SK-N-SH (cell line): ENCODE measurements around the gene PTGR3. TPM values are rescaled to one million over a fixed set of nuclear protein-coding genes. Genes with fewer than 3 reads are reported as not detected.
A peak's percentile ranks its signal among the peaks of the same experiment; 100 is the strongest.

Experiments
- CTCF ChIA-PET: fragments of 300-600, 350-600 bp; formaldehyde crosslinking; extraction: SDS; loops from one replicate; lab custom pipeline; 2021; lab: Yijun Ruan, JAX
- POLR2A ChIA-PET: fragments of 350-600 bp; sonication (Branson Sonifier 250); formaldehyde crosslinking; extraction: SDS; loops from one replicate; lab custom pipeline; 2020; ENCODE audit warnings: antibody characterized with exemption, inconsistent platforms; lab: Yijun Ruan, JAX
- DNase-seq: peaks from one replicate; pipeline ENCODE4 v3.0.0; 2012
- H2AFZ ChIP-seq: fragments of 200-600 bp; sonication (generic); 2 replicates; pipeline ENCODE4 v1.8.1; 2016; ENCODE audit warnings: antibody characterized with exemption, mild to moderate bottlenecking, low read depth
- H3F3A ChIP-seq: fragments of 200-600 bp; sonication (generic); replicated peaks from 2 replicates; pipeline ENCODE3; 2016; ENCODE audit warnings: antibody characterized with exemption, mild to moderate bottlenecking; ENCODE audit not compliant: insufficient read depth
- H3K27ac ChIP-seq, 2 experiments: fragments of 200-500 bp in 1 of 2; fragments of 200-600 bp in 1 of 2; sonication (Bioruptor generic) in 1 of 2; sonication (generic), shearing (Covaris generic) in 1 of 2; 2 replicates each; pipeline versions ENCODE4 v1.5.1 to v1.6.1; 2014 to 2016; ENCODE audit warnings: low read depth in 2 of 2, inconsistent platforms in 1 of 2, low read length in 1 of 2, mild to moderate bottlenecking in 1 of 2, mixed read lengths in 1 of 2
- H3K27me3 ChIP-seq: fragments of 200-600 bp; sonication (generic), shearing (Covaris generic); 2 replicates; pipeline ENCODE4 v1.6.1; 2016; ENCODE audit warnings: mixed run types; ENCODE audit not compliant: insufficient read depth
- H3K36me3 ChIP-seq, 2 experiments: fragments of 200-500 bp in 1 of 2; fragments of 200-600 bp in 1 of 2; sonication (Bioruptor generic) in 1 of 2; sonication (generic) in 1 of 2; replicated peaks in 1 of 2; 2 replicates each; pipeline versions ENCODE3 to v1.5.1; 2014 to 2016; ENCODE audit warnings: low read length in 1 of 2, mild to moderate bottlenecking in 1 of 2; ENCODE audit not compliant: insufficient read depth in 2 of 2, control insufficient read depth in 1 of 2
- H3K4me1 ChIP-seq, 2 experiments: fragments of 200-500 bp in 1 of 2; fragments of 200-600 bp in 1 of 2; sonication (Bioruptor generic) in 1 of 2; sonication (generic), shearing (Covaris generic) in 1 of 2; 2 replicates each; pipeline versions ENCODE4 v1.5.1 to v1.6.1; 2014 to 2016; ENCODE audit warnings: low read depth in 1 of 2, low read length in 1 of 2, mixed run types in 1 of 2; ENCODE audit not compliant: insufficient read depth in 2 of 2, control insufficient read depth in 1 of 2
- H3K4me2 ChIP-seq: fragments of 200-600 bp; sonication (generic), shearing (Covaris generic); 2 replicates; pipeline ENCODE4 v1.6.1; 2017; ENCODE audit warnings: mixed run types
- H3K4me3 ChIP-seq, 2 experiments: fragments of 200-500 bp in 1 of 2; fragments of 200-600 bp in 1 of 2; sonication (Bioruptor generic) in 1 of 2; sonication (generic), shearing (Covaris generic) in 1 of 2; 2 replicates each; pipeline versions ENCODE4 v1.5.1 to v1.8.1; 2014 to 2016; ENCODE audit warnings: low read depth in 2 of 2, inconsistent platforms in 1 of 2, low read length in 1 of 2, mild to moderate bottlenecking in 1 of 2, mixed read lengths in 1 of 2, moderate library complexity in 1 of 2
- H3K79me2 ChIP-seq: fragments of 200-600 bp; sonication (generic); 2 replicates; pipeline ENCODE4 v1.8.1; 2017; ENCODE audit warnings: mild to moderate bottlenecking; ENCODE audit not compliant: insufficient read depth
- H3K9ac ChIP-seq: fragments of 200-600 bp; sonication (generic); 2 replicates; pipeline ENCODE4 v1.6.1; 2017; ENCODE audit warnings: mixed run types
- H3K9me2 ChIP-seq: fragments of 200-600 bp; sonication (generic); 2 replicates; pipeline ENCODE4 v1.6.1; 2017; ENCODE audit warnings: mixed run types
- H3K9me3 ChIP-seq: fragments of 200-600 bp; sonication (generic); 2 replicates; pipeline ENCODE4 v1.6.1; 2017; ENCODE audit warnings: mixed run types, mild to moderate bottlenecking, moderate library complexity
- H4K20me1 ChIP-seq: fragments of 200-600 bp; sonication (generic); 2 replicates; pipeline ENCODE4 v1.6.1; 2017; ENCODE audit warnings: mild to moderate bottlenecking, mixed run types; ENCODE audit not compliant: insufficient read depth
- CHD2 ChIP-seq: fragments of 150-350 bp; IDR thresholded peaks from 2 replicates; pipeline ENCODE4 v1.6.1; 2018; ENCODE audit warnings: low read length; ENCODE audit not compliant: partially characterized antibody
- ELF1 ChIP-seq: IDR thresholded peaks from 2 replicates; pipeline ENCODE4 v1.4.0; 2012
- FOSL2 ChIP-seq: IDR thresholded peaks from 2 replicates; pipeline ENCODE4 v1.4.0; 2012; ENCODE audit warnings: low read depth, mild to moderate bottlenecking, moderate library complexity, borderline replicate concordance
- FOXJ3 ChIP-seq: sonication (generic); formaldehyde crosslinking; IDR thresholded peaks from 2 replicates; pipeline ENCODE4 v1.5.1; 2020; ENCODE audit warnings: mild to moderate bottlenecking, missing genetic modification reagents
- FOXM1 ChIP-seq: IDR thresholded peaks from 2 replicates; pipeline ENCODE4 v1.4.0; 2012; ENCODE audit warnings: low read depth, mild to moderate bottlenecking
- GATA2 ChIP-seq: sonication (generic); formaldehyde crosslinking; IDR thresholded peaks from 2 replicates; pipeline ENCODE4 v1.5.0; 2020; ENCODE audit warnings: mild to moderate bottlenecking, missing genetic modification reagents
- JUND ChIP-seq: IDR thresholded peaks from 2 replicates; pipeline ENCODE4 v1.4.0; 2012
- MEF2A ChIP-seq: IDR thresholded peaks from 2 replicates; pipeline ENCODE4 v1.4.0; 2012; ENCODE audit warnings: low read depth, borderline replicate concordance
- MXI1 ChIP-seq: IDR thresholded peaks from 2 replicates; pipeline ENCODE4 v1.6.1; 2012; ENCODE audit warnings: mild to moderate bottlenecking, low read depth, low read length, improper control_type of control experiment
- NFIC ChIP-seq: IDR thresholded peaks from 2 replicates; pipeline ENCODE4 v1.4.0; 2012; ENCODE audit warnings: borderline replicate concordance
- NRF1 ChIP-seq: IDR thresholded peaks from 2 replicates; pipeline ENCODE4 v1.6.1; 2012; ENCODE audit warnings: low read depth, mild to moderate bottlenecking, low read length
- RCOR1 ChIP-seq: fragments of 150-350 bp; IDR thresholded peaks from 2 replicates; pipeline ENCODE4 v1.6.1; 2017; ENCODE audit warnings: antibody characterized with exemption, low read length
- SIN3A ChIP-seq: IDR thresholded peaks from 2 replicates; pipeline ENCODE4 v1.6.1; 2012; ENCODE audit warnings: low read depth, mild to moderate bottlenecking, low read length, moderate library complexity, borderline replicate concordance
- TAF1 ChIP-seq: IDR thresholded peaks from 2 replicates; pipeline ENCODE4 v1.6.1; 2012; ENCODE audit warnings: low read depth, mild to moderate bottlenecking, low read length, moderate library complexity, borderline replicate concordance
- TCF12 ChIP-seq: IDR thresholded peaks from 2 replicates; pipeline ENCODE4 v1.4.0; 2012
- TEAD4 ChIP-seq: IDR thresholded peaks from 2 replicates; pipeline ENCODE4 v1.4.0; 2012; ENCODE audit warnings: mild to moderate bottlenecking, borderline replicate concordance; ENCODE audit not compliant: insufficient read depth
- USF1 ChIP-seq: IDR thresholded peaks from 2 replicates; pipeline ENCODE4 v1.4.0; 2012; ENCODE audit warnings: low read depth, borderline replicate concordance
- YY1 ChIP-seq: IDR thresholded peaks from 2 replicates; pipeline ENCODE4 v1.4.0; 2012; ENCODE audit warnings: low read depth, mild to moderate bottlenecking
- WGBS: methylation state at CpG from one replicate; pipeline ENCODE4 v1.1.6; 2017; ENCODE audit warnings: low lambda C conversion rate; 5-methylcytosine and 5-hydroxymethylcytosine counted together
- polyA plus RNA-seq, 3 experiments: library from polyadenylated mRNA; depleted of rRNA; stranded (reverse); fragments of >200 nt; gene quantifications; 2 replicates each; pipeline ENCODE4 v1.2.3, GENCODE V29; 2012
- TF ChIP-seq, protein P1 (sequence below): IDR thresholded peaks from 2 replicates; pipeline ENCODE4 v1.4.0; 2012; ENCODE audit warnings: low read depth
- TF ChIP-seq, protein P2 (sequence below): IDR thresholded peaks from 2 replicates; pipeline ENCODE4; 2012
- TF ChIP-seq, protein P3 (sequence below): IDR thresholded peaks from 2 replicates; pipeline ENCODE4 v1.6.1; 2012; ENCODE audit warnings: mild to moderate bottlenecking, low read depth, low read length, moderate library complexity

Gene PTGR3
- polyA plus RNA-seq, 1 of the 3 experiments (the other 2 are of a cell fraction), result 20.7 TPM

- Histone ChIP-seq H3K4me2 (no peak overlapping the region), H3K36me3 (peaks cover 15 to 20% of the 10 kb centered on the region in 2 experiments), H2AFZ (no peak overlapping the region), H4K20me1 (no peaks in the 10 kb centered on the region), H3K79me2 (peaks cover 40% of the 10 kb centered on the region), H3K9ac (no peak overlapping the region), H3F3A (no peaks in the 10 kb centered on the region), H3K27me3 (no peaks in the 10 kb centered on the region), H3K9me3 (no peaks in the 10 kb centered on the region), H3K27ac (peak overlapping the region in 1 of 2 experiments; percentile 89; a peak in 3 of 4 replicates), H3K4me3 (no peak overlapping the region), H3K4me1 (peaks cover 25 to 54% of the 10 kb centered on the region in 2 experiments), H3K9me2 (no peaks in the 10 kb centered on the region)
- ChIA-PET POLR2A (no interaction called here), CTCF (no interaction called here)
- DNase-seq, result no peak
- no peak for TF ChIP-seq MXI1
- no peak for TF ChIP-seq GATA2 (CRISPR knock-in tag)
- no peak for TF ChIP-seq JUND
- TF ChIP-seq, protein P1, sequence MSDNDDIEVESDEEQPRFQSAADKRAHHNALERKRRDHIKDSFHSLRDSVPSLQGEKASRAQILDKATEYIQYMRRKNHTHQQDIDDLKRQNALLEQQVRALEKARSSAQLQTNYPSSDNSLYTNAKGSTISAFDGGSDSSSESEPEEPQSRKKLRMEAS, result no peak
- TF ChIP-seq, protein P2, sequence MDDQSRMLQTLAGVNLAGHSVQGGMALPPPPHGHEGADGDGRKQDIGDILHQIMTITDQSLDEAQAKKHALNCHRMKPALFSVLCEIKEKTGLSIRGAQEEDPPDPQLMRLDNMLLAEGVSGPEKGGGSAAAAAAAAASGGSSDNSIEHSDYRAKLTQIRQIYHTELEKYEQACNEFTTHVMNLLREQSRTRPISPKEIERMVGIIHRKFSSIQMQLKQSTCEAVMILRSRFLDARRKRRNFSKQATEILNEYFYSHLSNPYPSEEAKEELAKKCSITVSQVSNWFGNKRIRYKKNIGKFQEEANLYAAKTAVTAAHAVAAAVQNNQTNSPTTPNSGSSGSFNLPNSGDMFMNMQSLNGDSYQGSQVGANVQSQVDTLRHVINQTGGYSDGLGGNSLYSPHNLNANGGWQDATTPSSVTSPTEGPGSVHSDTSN, result no peak
- TF ChIP-seq FOXJ3 (CRISPR knock-in tag), result no peak
- TF ChIP-seq YY1, result no peak
- no peak for TF ChIP-seq TAF1
- TF ChIP-seq FOSL2, result no peak
- no peak for TF ChIP-seq NRF1
- TF ChIP-seq TCF12, result no peak
- no peak for TF ChIP-seq FOXM1
- TF ChIP-seq SIN3A, result no peak
- no peak for TF ChIP-seq TEAD4
- WGBS, result 61% methylated on average over 4 of the region's 4 CpGs
Measured at GRCh38 chr18:75199327-75199726, 9.6 kb downstream of the PTGR3 start.

GRCh38 chr18:75198036-75198435, 10.9 kb downstream of the PTGR3 start:
- Histone ChIP-seq H3K27ac (peak overlapping the region in 1 of 2 experiments; percentile 22; a peak in 1 of 4 replicates), H3K4me3 (no peak overlapping the region), H3K9ac (no peak overlapping the region), H3K4me1 (peaks cover 15 to 49% of the 10 kb centered on the region in 2 experiments; a peak in 2 of 4 replicates), H3K9me3 (no peaks in the 10 kb centered on the region), H3K36me3 (peaks cover 15 to 20% of the 10 kb centered on the region in 2 experiments), H3F3A (no peaks in the 10 kb centered on the region), H3K27me3 (no peaks in the 10 kb centered on the region), H3K9me2 (no peaks in the 10 kb centered on the region), H3K4me2 (no peak overlapping the region), H2AFZ (no peak overlapping the region), H4K20me1 (no peaks in the 10 kb centered on the region), H3K79me2 (peaks cover 27% of the 10 kb centered on the region)
- DNase-seq, result no peak
- 20% methylated on average over 3 of the region's 3 CpGs for WGBS
- ChIA-PET POLR2A (no interaction called here), CTCF (interaction anchor here (0.6 kb wide), 1 partner anchor 736 kb away, joined by 3 read pairs; no protein-coding TSS in a partner anchor)
- TF ChIP-seq NFIC (no peak), TAF1 (no peak), YY1 (no peak), MEF2A (no peak), GATA2 (CRISPR knock-in tag) (no peak), USF1 (no peak), RCOR1 (no peak), ELF1 (no peak), CHD2 (no peak), NRF1 (no peak)
- TF ChIP-seq, protein P3, sequence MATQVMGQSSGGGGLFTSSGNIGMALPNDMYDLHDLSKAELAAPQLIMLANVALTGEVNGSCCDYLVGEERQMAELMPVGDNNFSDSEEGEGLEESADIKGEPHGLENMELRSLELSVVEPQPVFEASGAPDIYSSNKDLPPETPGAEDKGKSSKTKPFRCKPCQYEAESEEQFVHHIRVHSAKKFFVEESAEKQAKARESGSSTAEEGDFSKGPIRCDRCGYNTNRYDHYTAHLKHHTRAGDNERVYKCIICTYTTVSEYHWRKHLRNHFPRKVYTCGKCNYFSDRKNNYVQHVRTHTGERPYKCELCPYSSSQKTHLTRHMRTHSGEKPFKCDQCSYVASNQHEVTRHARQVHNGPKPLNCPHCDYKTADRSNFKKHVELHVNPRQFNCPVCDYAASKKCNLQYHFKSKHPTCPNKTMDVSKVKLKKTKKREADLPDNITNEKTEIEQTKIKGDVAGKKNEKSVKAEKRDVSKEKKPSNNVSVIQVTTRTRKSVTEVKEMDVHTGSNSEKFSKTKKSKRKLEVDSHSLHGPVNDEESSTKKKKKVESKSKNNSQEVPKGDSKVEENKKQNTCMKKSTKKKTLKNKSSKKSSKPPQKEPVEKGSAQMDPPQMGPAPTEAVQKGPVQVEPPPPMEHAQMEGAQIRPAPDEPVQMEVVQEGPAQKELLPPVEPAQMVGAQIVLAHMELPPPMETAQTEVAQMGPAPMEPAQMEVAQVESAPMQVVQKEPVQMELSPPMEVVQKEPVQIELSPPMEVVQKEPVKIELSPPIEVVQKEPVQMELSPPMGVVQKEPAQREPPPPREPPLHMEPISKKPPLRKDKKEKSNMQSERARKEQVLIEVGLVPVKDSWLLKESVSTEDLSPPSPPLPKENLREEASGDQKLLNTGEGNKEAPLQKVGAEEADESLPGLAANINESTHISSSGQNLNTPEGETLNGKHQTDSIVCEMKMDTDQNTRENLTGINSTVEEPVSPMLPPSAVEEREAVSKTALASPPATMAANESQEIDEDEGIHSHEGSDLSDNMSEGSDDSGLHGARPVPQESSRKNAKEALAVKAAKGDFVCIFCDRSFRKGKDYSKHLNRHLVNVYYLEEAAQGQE, result no peak
